GM21529 (cell line): ENCODE measurements around the gene AZI2.

ENCODE experiments used
- ATAC-seq: cut with Tn5 transposase; IDR thresholded peaks from one replicate; pipeline ENCODE4 v1.9.1; 2021; ENCODE audit not compliant: unreplicated experiment

The AZI2 gene

GRCh38 chr3:28308196-28308595 is 40.4 kb downstream of the AZI2 start:
- ATAC-seq, result no peak

GRCh38 chr3:28301688-28302087 is 46.9 kb downstream of the AZI2 start:
- no peak for ATAC-seq

GRCh38 chr3:28300345-28300962 is 48.2 kb downstream of the AZI2 start:
- ATAC-seq, result no peak

- no peak for ATAC-seq
Observed at GRCh38 chr3:28299705-28300104, 48.9 kb downstream of the AZI2 start.

GRCh38 chr3:28295898-28296490 is 52.6 kb downstream of the AZI2 start:
- peak; percentile 53 for ATAC-seq

- ATAC-seq, result no peak
Observed at GRCh38 chr3:28294667-28295413, 53.8 kb downstream of the AZI2 start.

GRCh38 chr3:28292622-28293021 is 56.0 kb downstream of the AZI2 start:
- ATAC-seq, result no peak

GRCh38 chr3:28291577-28291976 is 57.0 kb downstream of the AZI2 start:
- no peak for ATAC-seq

- ATAC-seq, result no peak
Observed at GRCh38 chr3:28290863-28291300, 57.7 kb downstream of the AZI2 start.

- ATAC-seq, result no peak
Observed at GRCh38 chr3:28287046-28287445, 61.6 kb downstream of the AZI2 start.

- peak; percentile 93 for ATAC-seq
Observed at GRCh38 chr3:28286595-28286994, 62.0 kb downstream of the AZI2 start.

GRCh38 chr3:28280781-28281180 is 67.8 kb downstream of the AZI2 start:
- no peak for ATAC-seq

GRCh38 chr3:28279770-28280169 is 68.9 kb downstream of the AZI2 start:
- ATAC-seq, result no peak

GRCh38 chr3:28278918-28279317 is 69.7 kb downstream of the AZI2 start:
- ATAC-seq, result no peak

- ATAC-seq, result no peak
Observed at GRCh38 chr3:28273837-28274236, 74.8 kb downstream of the AZI2 start.
